Choroid plexus epithelial cell (primary cell): Measurements from ENCODE around the gene IGDCC3.

Experiments used
- DNase-seq: peaks from one replicate; pipeline ENCODE4 v3.0.0-alpha.2; 2010; ENCODE audit warnings: low read depth
- H3K4me3 ChIP-seq: 2 replicates; pipeline ENCODE4 v1.5.1; 2011; ENCODE audit warnings: low read depth, mild to moderate bottlenecking, control low read depth, low read length, moderate library complexity
- CTCF ChIP-seq: conservative IDR thresholded peaks from 2 replicates; pipeline ENCODE4 v1.5.1; 2011; ENCODE audit warnings: low read depth, mild to moderate bottlenecking, control low read depth, inconsistent platforms, low read length, moderate library complexity

Gene IGDCC3

GRCh38 chr15:65420975-65421359 lies 43.2 kb upstream of the IGDCC3 start:
- no peak for TF ChIP-seq CTCF
- H3K4me3 ChIP-seq = peak overlapping the region; percentile 63
- no peak for DNase-seq

GRCh38 chr15:65418596-65418995 lies 40.8 kb upstream of the IGDCC3 start:
- no peak for DNase-seq
- no peak for TF ChIP-seq CTCF
- no peak overlapping the region for H3K4me3 ChIP-seq

- DNase-seq = peak; percentile 27
- H3K4me3 ChIP-seq = no peak overlapping the region
- TF ChIP-seq CTCF = no peak
Measured at GRCh38 chr15:65416845-65417416, 39.1 kb upstream of the IGDCC3 start.

GRCh38 chr15:65414841-65415621 lies 37.2 kb upstream of the IGDCC3 start:
- peak overlapping the region; percentile 12 for H3K4me3 ChIP-seq
- peak; percentile 84 for DNase-seq
- TF ChIP-seq CTCF = peak; percentile 46

GRCh38 chr15:65413760-65414144 lies 36.0 kb upstream of the IGDCC3 start:
- no peak for DNase-seq
- no peak for TF ChIP-seq CTCF
- H3K4me3 ChIP-seq = no peak overlapping the region

- no peak for TF ChIP-seq CTCF
- no peak overlapping the region for H3K4me3 ChIP-seq
- DNase-seq = no peak
Measured at GRCh38 chr15:65413051-65413759, 35.4 kb upstream of the IGDCC3 start.

GRCh38 chr15:65412556-65412955 lies 34.8 kb upstream of the IGDCC3 start:
- no peak for DNase-seq
- no peak for TF ChIP-seq CTCF

More at GRCh38 chr15:65412556-65412955, 34.8 kb upstream of the IGDCC3 start:
- H3K4me3 ChIP-seq = no peak overlapping the region
